ENCODE measurements around the gene EDIL3.
"Not testable (repeated sequence)": the region's sequence is repeated elsewhere in the genome, so short reads cannot be mapped to it uniquely, and the experiment has no call there.

Gene EDIL3

GRCh38 chr5:84168841-84169240 lies 215.8 kb downstream of the EDIL3 start:
- H4K8ac ChIP-seq (ENCODE audit: low read length) = no peak overlapping the region
- H3K14ac ChIP-seq (ENCODE audit: low read length in 2 of 2) = no peak overlapping the region
- no peak overlapping the region for H3K9ac ChIP-seq (ENCODE audit: low read length)
- peaks cover 1% of the 10 kb centered on the region for H3K4me1 ChIP-seq (ENCODE audit: control insufficient read depth, insufficient read depth, low read depth, low read length)
- H4K91ac ChIP-seq (ENCODE audit: low read length) = no peak overlapping the region
- H2BK12ac ChIP-seq (ENCODE audit: low read length in 2 of 2) = no peak overlapping the region
- WGBS = 92% methylated on average over 1 of the region's 2 CpGs
- no peak overlapping the region for H3K27ac ChIP-seq (ENCODE audit: low read length, poor library complexity, severe bottlenecking)
- peaks cover 0 to 13% of the 10 kb centered on the region in 2 experiments for H3K36me3 ChIP-seq (ENCODE audit: control insufficient read depth in 1 of 2, insufficient read depth in 2 of 2, low read depth in 1 of 2, low read length in 2 of 2)
- H3K4me3 ChIP-seq (ENCODE audit: insufficient read depth in 1 of 2, low read depth in 1 of 2, low read length in 2 of 2) = no peak overlapping the region
- DNase-seq = no peak
- no peaks in the 10 kb centered on the region for H3K9me3 ChIP-seq (ENCODE audit: control insufficient read depth, low read length)
- H3K79me1 ChIP-seq (replicated peaks; ENCODE audit: low read length, poor library complexity, severe bottlenecking) = peaks cover 20% of the 10 kb centered on the region
- H2BK120ac ChIP-seq (ENCODE audit: low read depth, low read length) = no peak overlapping the region
- no peak overlapping the region for H2AFZ ChIP-seq (ENCODE audit: low read depth, low read length)
- H3K4ac ChIP-seq (ENCODE audit: low read depth in 1 of 2, low read length in 2 of 2) = no peak overlapping the region
- H3K27me3 ChIP-seq (ENCODE audit: control insufficient read depth in 1 of 2, insufficient read depth in 1 of 2, low read length in 2 of 2) = no peaks in the 10 kb centered on the region
- no peak overlapping the region for H2AK5ac ChIP-seq (ENCODE audit: low read length, severe bottlenecking)
- no peak overlapping the region for H3K23ac ChIP-seq (ENCODE audit: low read length in 2 of 2)
- H2BK15ac ChIP-seq (ENCODE audit: low read depth, poor library complexity, severe bottlenecking) = no peak overlapping the region
- H3K18ac ChIP-seq (ENCODE audit: low read depth in 1 of 2, low read length in 2 of 2) = no peak overlapping the region
- H3K4me2 ChIP-seq (ENCODE audit: low read length, poor library complexity, severe bottlenecking) = no peak overlapping the region
- no peak overlapping the region for H2BK5ac ChIP-seq (ENCODE audit: low read depth, low read length, poor library complexity, severe bottlenecking)

DNA sequence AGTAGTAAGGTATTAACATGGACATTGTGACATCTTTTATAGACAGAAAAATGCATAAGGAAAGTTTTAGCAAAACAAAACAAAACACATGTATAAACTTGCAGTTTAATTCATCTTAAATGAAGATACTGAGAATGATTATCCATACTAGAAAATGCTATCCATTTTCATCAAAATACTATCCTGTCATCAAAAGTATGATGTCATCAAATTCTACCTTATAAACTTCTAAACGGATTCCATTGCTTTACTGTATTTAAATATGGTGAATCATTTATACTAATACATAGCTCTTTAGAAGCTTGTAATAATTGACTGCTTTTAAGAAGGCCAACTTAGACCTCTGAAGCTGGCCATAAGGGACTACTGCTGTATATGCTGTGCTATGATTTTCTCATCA lies 221.0 kb downstream of the EDIL3 start:
- Histone ChIP-seq H3K4me1 (ENCODE audit: control insufficient read depth, insufficient read depth, low read depth, low read length) (peaks cover 1% of the 10 kb centered on the region), H3K23ac (ENCODE audit: low read length in 2 of 2) (no peak overlapping the region)
- WGBS = no CpG with 5 or more reads among the region's 1 CpG

DNA sequence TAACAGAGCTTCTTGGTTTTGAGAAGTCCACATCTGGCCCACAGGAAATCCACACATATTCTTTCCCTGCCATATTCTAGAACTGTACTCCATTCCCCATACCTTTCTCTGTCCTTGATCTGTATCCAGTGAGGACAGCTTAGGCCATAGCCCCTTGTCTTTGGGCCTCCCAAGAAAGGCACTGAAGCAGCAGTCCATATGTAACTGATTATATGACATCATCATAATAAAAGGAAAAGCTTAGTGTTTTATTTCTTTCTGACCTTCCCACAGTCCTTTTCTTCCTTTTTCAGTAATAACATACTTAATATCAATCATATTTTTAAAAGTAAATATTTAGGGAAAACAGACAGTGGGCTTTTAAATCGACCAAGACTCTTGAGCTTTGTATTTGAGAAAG lies 222.0 kb downstream of the EDIL3 start:
- no peak overlapping the region for H3K4ac ChIP-seq (ENCODE audit: low read depth in 1 of 2, low read length in 2 of 2)
- no peak overlapping the region for H3K4me2 ChIP-seq (ENCODE audit: low read length, poor library complexity, severe bottlenecking)
- no peak overlapping the region for H3K27ac ChIP-seq (ENCODE audit: low read length, poor library complexity, severe bottlenecking)
- no peaks in the 10 kb centered on the region for H3K27me3 ChIP-seq (ENCODE audit: control insufficient read depth in 1 of 2, insufficient read depth in 1 of 2, low read length in 2 of 2)
- no peak overlapping the region for H3K14ac ChIP-seq (ENCODE audit: low read length in 2 of 2)
- no peak overlapping the region for H3K9ac ChIP-seq (ENCODE audit: low read length)
- no peak overlapping the region for H2BK120ac ChIP-seq (ENCODE audit: low read depth, low read length)
- H2BK15ac ChIP-seq (ENCODE audit: low read depth, poor library complexity, severe bottlenecking) = no peak overlapping the region
- WGBS = no CpG with 5 or more reads among the region's 1 CpG
- no peak for DNase-seq
- no peak overlapping the region for H3K18ac ChIP-seq (ENCODE audit: low read depth in 1 of 2, low read length in 2 of 2)
- no peak overlapping the region for H3K4me3 ChIP-seq (ENCODE audit: insufficient read depth in 1 of 2, low read depth in 1 of 2, low read length in 2 of 2)
- H3K4me1 ChIP-seq (ENCODE audit: control insufficient read depth, insufficient read depth, low read depth, low read length) = peaks cover 1% of the 10 kb centered on the region
- no peak overlapping the region for H2AK5ac ChIP-seq (ENCODE audit: low read length, severe bottlenecking)
- H4K8ac ChIP-seq (ENCODE audit: low read length) = no peak overlapping the region
- no peak overlapping the region for H2BK12ac ChIP-seq (ENCODE audit: low read length in 2 of 2)
- no peak overlapping the region for H2AFZ ChIP-seq (ENCODE audit: low read depth, low read length)
- no peak overlapping the region for H3K23ac ChIP-seq (ENCODE audit: low read length in 2 of 2)
- H3K79me1 ChIP-seq (replicated peaks; ENCODE audit: low read length, poor library complexity, severe bottlenecking) = peaks cover 12% of the 10 kb centered on the region
- H3K9me3 ChIP-seq (ENCODE audit: control insufficient read depth, low read length) = no peaks in the 10 kb centered on the region
- H4K91ac ChIP-seq (ENCODE audit: low read length) = no peak overlapping the region
- no peak overlapping the region for H2BK5ac ChIP-seq (ENCODE audit: low read depth, low read length, poor library complexity, severe bottlenecking)
- no peaks in the 10 kb centered on the region for H3K36me3 ChIP-seq (ENCODE audit: control insufficient read depth in 1 of 2, insufficient read depth in 2 of 2, low read depth in 1 of 2, low read length in 2 of 2)

More for the DNA sequence above, 221.0 kb downstream of the EDIL3 start:
- Histone ChIP-seq H3K4ac (ENCODE audit: low read depth in 1 of 2, low read length in 2 of 2) (no peak overlapping the region), H2BK120ac (ENCODE audit: low read depth, low read length) (no peak overlapping the region), H2BK15ac (ENCODE audit: low read depth, poor library complexity, severe bottlenecking) (no peak overlapping the region), H3K18ac (ENCODE audit: low read depth in 1 of 2, low read length in 2 of 2) (no peak overlapping the region), H3K14ac (ENCODE audit: low read length in 2 of 2) (no peak overlapping the region), H3K79me1 (replicated peaks; ENCODE audit: low read length, poor library complexity, severe bottlenecking) (peaks cover 14% of the 10 kb centered on the region), H2BK5ac (ENCODE audit: low read depth, low read length, poor library complexity, severe bottlenecking) (no peak overlapping the region), H3K4me2 (ENCODE audit: low read length, poor library complexity, severe bottlenecking) (no peak overlapping the region), H2BK12ac (ENCODE audit: low read length in 2 of 2) (no peak overlapping the region), H3K9ac (ENCODE audit: low read length) (no peak overlapping the region), H3K4me3 (ENCODE audit: insufficient read depth in 1 of 2, low read depth in 1 of 2, low read length in 2 of 2) (no peak overlapping the region), H3K27me3 (ENCODE audit: control insufficient read depth in 1 of 2, insufficient read depth in 1 of 2, low read length in 2 of 2) (no peaks in the 10 kb centered on the region), H3K9me3 (ENCODE audit: control insufficient read depth, low read length) (no peaks in the 10 kb centered on the region), H4K91ac (ENCODE audit: low read length) (no peak overlapping the region), H4K8ac (ENCODE audit: low read length) (no peak overlapping the region), H2AFZ (ENCODE audit: low read depth, low read length) (no peak overlapping the region), H2AK5ac (ENCODE audit: low read length, severe bottlenecking) (no peak overlapping the region), H3K36me3 (ENCODE audit: control insufficient read depth in 1 of 2, insufficient read depth in 2 of 2, low read depth in 1 of 2, low read length in 2 of 2) (no peaks in the 10 kb centered on the region), H3K27ac (ENCODE audit: low read length, poor library complexity, severe bottlenecking) (no peak overlapping the region)
- DNase-seq = no peak

- not testable (repeated sequence) for H3K23ac ChIP-seq (ENCODE audit: low read length in 2 of 2); DNase-seq; H2AFZ ChIP-seq (ENCODE audit: low read depth, low read length); H3K14ac ChIP-seq (ENCODE audit: low read length in 2 of 2); H4K8ac ChIP-seq (ENCODE audit: low read length); H4K91ac ChIP-seq (ENCODE audit: low read length); H2BK120ac ChIP-seq (ENCODE audit: low read depth, low read length); H3K9ac ChIP-seq (ENCODE audit: low read length); H2BK12ac ChIP-seq (ENCODE audit: low read length in 2 of 2); H3K4me1 ChIP-seq (ENCODE audit: control insufficient read depth, insufficient read depth, low read depth, low read length); H2BK5ac ChIP-seq (ENCODE audit: low read depth, low read length, poor library complexity, severe bottlenecking); H3K9me3 ChIP-seq (ENCODE audit: control insufficient read depth, low read length); H2AK5ac ChIP-seq (ENCODE audit: low read length, severe bottlenecking); H3K4ac ChIP-seq (ENCODE audit: low read depth in 1 of 2, low read length in 2 of 2); H3K27me3 ChIP-seq (ENCODE audit: control insufficient read depth in 1 of 2, insufficient read depth in 1 of 2, low read length in 2 of 2); H3K27ac ChIP-seq (ENCODE audit: low read length, poor library complexity, severe bottlenecking); H3K4me3 ChIP-seq (ENCODE audit: insufficient read depth in 1 of 2, low read depth in 1 of 2, low read length in 2 of 2); H2BK15ac ChIP-seq (ENCODE audit: low read depth, poor library complexity, severe bottlenecking); H3K4me2 ChIP-seq (ENCODE audit: low read length, poor library complexity, severe bottlenecking); H3K36me3 ChIP-seq (ENCODE audit: control insufficient read depth in 1 of 2, insufficient read depth in 2 of 2, low read depth in 1 of 2, low read length in 2 of 2); H3K18ac ChIP-seq (ENCODE audit: low read depth in 1 of 2, low read length in 2 of 2)
- H3K79me1 ChIP-seq (replicated peaks; ENCODE audit: low read length, poor library complexity, severe bottlenecking) = peaks cover 10% of the 10 kb centered on the region
These were observed 224.0 kb downstream of the EDIL3 start for GRCh38 chr5:84160650-84161049.
